ENCODE results near the gene BAD. TPM values are rescaled to one million over a fixed set of nuclear protein-coding genes. Genes with fewer than 3 reads are reported as not detected.
"Not testable (repeated sequence)": the region's sequence is repeated elsewhere in the genome, so short reads cannot be mapped to it uniquely, and the experiment has no call there.

The BAD gene
- total RNA-seq, 2 donors from 2014 or later = 86.0 to 89.6 TPM

- intact Hi-C loops (cut with DNase I) = no loop called here
- Histone ChIP-seq H3K4me1 (peaks cover 9% of the 10 kb centered on the region), H3K27me3 (no peaks in the 10 kb centered on the region), H3K9ac (ENCODE audit: low read depth in 2 of 2, low read length in 2 of 2) (no peak overlapping the region), H3K4me3 (no peak overlapping the region), H3K27ac (no peak overlapping the region), H3K36me3 (peaks cover 5% of the 10 kb centered on the region), H3K9me3 (no peaks in the 10 kb centered on the region)
- TF ChIP-seq CTCF (IDR thresholded peaks at IDR 0.05) = no peak
- DNase-seq = no peak
Observed at GRCh38 chr11:64249563-64250414, 34.7 kb downstream of the BAD start.

GRCh38 chr11:64249038-64249437 lies 35.4 kb downstream of the BAD start:
- no peaks in the 10 kb centered on the region for H3K36me3 ChIP-seq
- H3K9ac ChIP-seq (ENCODE audit: low read depth in 2 of 2, low read length in 2 of 2) = peak overlapping the region in 1 of 2 donors; percentile 12
- DNase-seq = no peak
- no peak for TF ChIP-seq CTCF (IDR thresholded peaks at IDR 0.05)
- no peak overlapping the region for H3K4me3 ChIP-seq
- peaks cover 9% of the 10 kb centered on the region for H3K4me1 ChIP-seq
- intact Hi-C loops (cut with DNase I) = no loop called here
- H3K27me3 ChIP-seq = no peaks in the 10 kb centered on the region
- H3K27ac ChIP-seq = no peak overlapping the region
- no peaks in the 10 kb centered on the region for H3K9me3 ChIP-seq

- no peaks in the 10 kb centered on the region for H3K27me3 ChIP-seq
Observed at GRCh38 chr11:64248578-64248977, 35.9 kb downstream of the BAD start.

GRCh38 chr11:64247729-64248531 lies 36.5 kb downstream of the BAD start:
- Histone ChIP-seq H3K4me1 (peaks cover 3% of the 10 kb centered on the region), H3K27me3 (no peaks in the 10 kb centered on the region), H3K9me3 (no peaks in the 10 kb centered on the region), H3K27ac (peak overlapping the region; percentile 90), H3K9ac (ENCODE audit: low read depth in 2 of 2, low read length in 2 of 2) (peak overlapping the region; percentile 60 to 91), H3K36me3 (no peaks in the 10 kb centered on the region), H3K4me3 (peak overlapping the region; percentile 59)
- intact Hi-C loops (cut with DNase I) = no loop called here
- TF ChIP-seq CTCF (IDR thresholded peaks at IDR 0.05) = no peak
- DNase-seq = no peak

More at GRCh38 chr11:64248578-64248977, 35.9 kb downstream of the BAD start:
- H3K9me3 ChIP-seq = no peaks in the 10 kb centered on the region
- intact Hi-C loops (cut with DNase I) = no loop called here
- TF ChIP-seq CTCF (IDR thresholded peaks at IDR 0.05) = no peak
- H3K36me3 ChIP-seq = no peaks in the 10 kb centered on the region
- no peak overlapping the region for H3K27ac ChIP-seq
- H3K4me1 ChIP-seq = peaks cover 9% of the 10 kb centered on the region
- peak overlapping the region in 1 of 2 donors; percentile 91 for H3K9ac ChIP-seq (ENCODE audit: low read depth in 2 of 2, low read length in 2 of 2)
- DNase-seq = no peak
- H3K4me3 ChIP-seq = no peak overlapping the region

GRCh38 chr11:64246871-64247728 lies 37.4 kb downstream of the BAD start, which contains the start of gene PPP1R14B:
TSS of gene PPP1R14B (minus strand) at chr11:64246943. CDS start at chr11:64246673, 270 bp downstream.
- no peak for TF ChIP-seq CTCF (IDR thresholded peaks at IDR 0.05)
- peaks cover 4% of the 10 kb centered on the region for H3K4me1 ChIP-seq
- peak within 1 kb of the TSS; percentile 90 for H3K27ac ChIP-seq
- intact Hi-C loops (cut with DNase I) = no loop called here
- no peaks in the 10 kb centered on the region for H3K9me3 ChIP-seq
- DNase-seq = peak; percentile 90
- H3K9ac ChIP-seq (ENCODE audit: low read depth in 2 of 2, low read length in 2 of 2) = peak within 1 kb of the TSS; percentile 92 to 100
- no peaks in the 10 kb centered on the region for H3K36me3 ChIP-seq
- peak within 1 kb of the TSS; percentile 68 for H3K4me3 ChIP-seq
- no peaks in the 10 kb centered on the region for H3K27me3 ChIP-seq

GRCh38 chr11:64246621-64246870 lies 37.9 kb downstream of the BAD start:
- intact Hi-C loops (cut with DNase I); H3K27ac ChIP-seq; DNase-seq; H3K27me3 ChIP-seq; H3K36me3 ChIP-seq; H3K4me1 ChIP-seq; H3K9me3 ChIP-seq: not testable (repeated sequence)
- Histone ChIP-seq H3K9ac (ENCODE audit: low read depth in 2 of 2, low read length in 2 of 2) (peak overlapping the region in 1 of 2 donors; percentile 92), H3K4me3 (peak overlapping the region; percentile 68)

Measured in colonic mucosa (tissue), 4 donors.